GM23338 (cell line): ENCODE results near the gene FOXP1. TPM values are rescaled to one million over a fixed set of nuclear protein-coding genes. Genes with fewer than 3 reads are reported as not detected.

Experiments used
- ATAC-seq: fragments of 200-7000 bp; cut with Tn5 transposase; 3 replicates; pipeline ENCODE4 v1.9.1; 2020
- DNase-seq: peaks from one replicate; pipeline ENCODE4 v3.0.0-alpha.2; 2015; ENCODE audit warnings: low spot score
- H2AFZ ChIP-seq: fragments of 200-600 bp; sonication (generic); 2 replicates; pipeline ENCODE4 v1.8.0; 2016; ENCODE audit warnings: antibody characterized with exemption, mild to moderate bottlenecking, moderate library complexity
- H3F3A ChIP-seq: fragments of 200-600 bp; sonication (generic); replicated peaks from 2 replicates; pipeline ENCODE4 v1.8.0; 2017; ENCODE audit warnings: antibody characterized with exemption, mixed run types, low read depth
- H3K27ac ChIP-seq: fragments of 200-600 bp; sonication (generic); 2 replicates; pipeline ENCODE4 v1.6.1; 2016; ENCODE audit warnings: low read depth
- H3K27me3 ChIP-seq: fragments of 200-600 bp; sonication (generic); 2 replicates; pipeline ENCODE4 v1.8.0; 2016; ENCODE audit warnings: mild to moderate bottlenecking, mixed run types, moderate library complexity; ENCODE audit not compliant: insufficient read depth
- H3K36me3 ChIP-seq: fragments of 200-600 bp; sonication (generic); 2 replicates; pipeline ENCODE4 v1.8.0; 2016; ENCODE audit warnings: mild to moderate bottlenecking; ENCODE audit not compliant: insufficient read depth
- H3K4me1 ChIP-seq: fragments of 200-600 bp; sonication (generic); 2 replicates; pipeline ENCODE4 v1.8.0; 2016; ENCODE audit warnings: mild to moderate bottlenecking, moderate library complexity; ENCODE audit not compliant: insufficient read depth
- H3K4me2 ChIP-seq: fragments of 200-600 bp; sonication (generic); 2 replicates; pipeline ENCODE4 v1.7.1; 2017; ENCODE audit warnings: mixed run types
- H3K4me3 ChIP-seq: fragments of 200-600 bp; sonication (generic); 2 replicates; pipeline ENCODE4 v1.6.1; 2016; ENCODE audit warnings: mixed run types
- H3K79me2 ChIP-seq: fragments of 200-600 bp; sonication (generic); replicated peaks from 2 replicates; pipeline ENCODE4 v1.8.0; 2017; ENCODE audit warnings: mild to moderate bottlenecking; ENCODE audit not compliant: insufficient read depth
- H3K9me2 ChIP-seq: fragments of 200-600 bp; sonication (generic); 2 replicates; pipeline ENCODE4 v1.8.0; 2017; ENCODE audit not compliant: insufficient read depth
- H4K20me1 ChIP-seq: fragments of 200-600 bp; sonication (generic); replicated peaks from 2 replicates; pipeline ENCODE4 v1.8.0; 2017; ENCODE audit warnings: mild to moderate bottlenecking; ENCODE audit not compliant: insufficient read depth
- H3K27ac Mint-ChIP-seq: 2 replicates; pipeline ENCODE4 v1.8.0; 2020; ENCODE audit warnings: inconsistent platforms, mild to moderate bottlenecking, moderate library complexity, mixed read lengths
- H3K27me3 Mint-ChIP-seq: 3 replicates; pipeline ENCODE4 v1.8.0; 2022; ENCODE audit warnings: low read depth, mild to moderate bottlenecking, moderate library complexity, mixed read lengths, inconsistent platforms; ENCODE audit not compliant: insufficient read depth, poor library complexity
- H3K36me3 Mint-ChIP-seq: 3 replicates; pipeline ENCODE4 v1.8.0; 2021; ENCODE audit warnings: low read depth, mild to moderate bottlenecking, inconsistent platforms, moderate library complexity, mixed read lengths
- H3K4me1 Mint-ChIP-seq: 3 replicates; pipeline ENCODE4 v1.8.0; 2020; ENCODE audit warnings: mild to moderate bottlenecking, inconsistent platforms, mixed read lengths
- H3K4me3 Mint-ChIP-seq: 3 replicates; pipeline ENCODE4 v1.8.0; 2021; ENCODE audit warnings: moderate library complexity, mild to moderate bottlenecking, inconsistent platforms, mixed read lengths
- H3K9me3 Mint-ChIP-seq: 3 replicates; pipeline ENCODE4 v1.8.0; 2020; ENCODE audit warnings: moderate library complexity, mild to moderate bottlenecking, inconsistent platforms, mixed read lengths
- CREB1 ChIP-seq: fragments of 250-450 bp; sonication (Bioruptor Pico); IDR thresholded peaks from 2 replicates; pipeline ENCODE4 v1.5.0; 2020; ENCODE audit warnings: low read depth, mild to moderate bottlenecking, moderate library complexity
- JUNB ChIP-seq: IDR thresholded peaks from one replicate; pipeline ENCODE4 v1.6.1; 2016; ENCODE audit warnings: antibody characterized with exemption; ENCODE audit not compliant: unreplicated experiment
- STAT1 ChIP-seq: IDR thresholded peaks from one replicate; pipeline ENCODE4 v1.6.1; 2016; ENCODE audit warnings: antibody characterized with exemption; ENCODE audit not compliant: unreplicated experiment
- ZNF114 ChIP-seq: fragments of 250-450 bp; sonication (Bioruptor Pico); IDR thresholded peaks from 2 replicates; pipeline ENCODE4 v1.5.0; 2020; ENCODE audit warnings: mild to moderate bottlenecking, moderate library complexity
- ZNF331 ChIP-seq: fragments of 250-450 bp; sonication (Bioruptor Pico); IDR thresholded peaks from 2 replicates; pipeline ENCODE4 v1.5.0; 2020; ENCODE audit warnings: low read depth, mild to moderate bottlenecking, moderate library complexity
- polyA plus RNA-seq: library from polyadenylated mRNA; unstranded; fragments of >200 nt; fragmentation: Nextera tagmentation; extraction: Ambion mirVana; gene quantifications from 2 replicates; pipeline ENCODE4 v1.2.1, GENCODE V29; 2016
- total RNA-seq: library from RNA; depleted of rRNA; stranded (reverse); fragments of >200 nt; shearing (Covaris generic); gene quantifications from 2 replicates; pipeline ENCODE4 v1.2.3, GENCODE V29; 2014
- TF ChIP-seq, protein P1 (sequence below): IDR thresholded peaks from 2 replicates; pipeline ENCODE4 v1.6.1; 2016; ENCODE audit warnings: antibody characterized with exemption
- TF ChIP-seq, protein P2 (sequence below): IDR thresholded peaks from one replicate; pipeline ENCODE4 v1.6.1; 2018; ENCODE audit warnings: antibody characterized with exemption; ENCODE audit not compliant: unreplicated experiment
- TF ChIP-seq, protein P3 (sequence below), 2 experiments: fragments of 200-600 bp in 1 of 2; sonication (generic) in 1 of 2; conservative IDR thresholded peaks; 2 replicates each; pipeline versions ENCODE4 v1.5.1 to v1.6.1; 2016 to 2017; ENCODE audit warnings: antibody characterized with exemption in 2 of 2, low read depth in 2 of 2, mild to moderate bottlenecking in 2 of 2, moderate library complexity in 1 of 2

FOXP1 gene
- total and polyA plus RNA-seq, 2 experiments from 2014 or later: 32.9 to 35.5 TPM

DNA sequence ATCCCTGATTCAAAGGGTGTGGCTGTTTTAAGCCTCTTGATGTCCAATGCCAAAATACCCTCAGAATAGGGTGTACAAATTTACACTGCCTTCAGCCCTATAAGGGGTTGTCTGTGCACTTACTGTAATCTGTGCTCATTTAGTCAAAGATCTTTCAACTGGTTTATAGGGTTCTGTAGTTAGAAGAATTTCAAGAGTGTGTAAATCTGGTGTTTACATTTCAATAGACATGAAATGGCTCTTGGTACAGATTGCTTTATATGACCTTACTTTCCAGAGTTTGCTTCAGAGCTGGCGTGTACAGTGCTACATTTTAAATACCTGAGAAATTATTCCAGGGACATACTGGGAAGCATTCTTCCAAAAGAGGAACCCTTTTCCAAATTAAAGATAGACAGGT, 399.3 kb downstream of the FOXP1 start (continued):
- TF ChIP-seq, protein P1, sequence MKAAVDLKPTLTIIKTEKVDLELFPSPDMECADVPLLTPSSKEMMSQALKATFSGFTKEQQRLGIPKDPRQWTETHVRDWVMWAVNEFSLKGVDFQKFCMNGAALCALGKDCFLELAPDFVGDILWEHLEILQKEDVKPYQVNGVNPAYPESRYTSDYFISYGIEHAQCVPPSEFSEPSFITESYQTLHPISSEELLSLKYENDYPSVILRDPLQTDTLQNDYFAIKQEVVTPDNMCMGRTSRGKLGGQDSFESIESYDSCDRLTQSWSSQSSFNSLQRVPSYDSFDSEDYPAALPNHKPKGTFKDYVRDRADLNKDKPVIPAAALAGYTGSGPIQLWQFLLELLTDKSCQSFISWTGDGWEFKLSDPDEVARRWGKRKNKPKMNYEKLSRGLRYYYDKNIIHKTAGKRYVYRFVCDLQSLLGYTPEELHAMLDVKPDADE: no peak
- TF ChIP-seq, protein P2, sequence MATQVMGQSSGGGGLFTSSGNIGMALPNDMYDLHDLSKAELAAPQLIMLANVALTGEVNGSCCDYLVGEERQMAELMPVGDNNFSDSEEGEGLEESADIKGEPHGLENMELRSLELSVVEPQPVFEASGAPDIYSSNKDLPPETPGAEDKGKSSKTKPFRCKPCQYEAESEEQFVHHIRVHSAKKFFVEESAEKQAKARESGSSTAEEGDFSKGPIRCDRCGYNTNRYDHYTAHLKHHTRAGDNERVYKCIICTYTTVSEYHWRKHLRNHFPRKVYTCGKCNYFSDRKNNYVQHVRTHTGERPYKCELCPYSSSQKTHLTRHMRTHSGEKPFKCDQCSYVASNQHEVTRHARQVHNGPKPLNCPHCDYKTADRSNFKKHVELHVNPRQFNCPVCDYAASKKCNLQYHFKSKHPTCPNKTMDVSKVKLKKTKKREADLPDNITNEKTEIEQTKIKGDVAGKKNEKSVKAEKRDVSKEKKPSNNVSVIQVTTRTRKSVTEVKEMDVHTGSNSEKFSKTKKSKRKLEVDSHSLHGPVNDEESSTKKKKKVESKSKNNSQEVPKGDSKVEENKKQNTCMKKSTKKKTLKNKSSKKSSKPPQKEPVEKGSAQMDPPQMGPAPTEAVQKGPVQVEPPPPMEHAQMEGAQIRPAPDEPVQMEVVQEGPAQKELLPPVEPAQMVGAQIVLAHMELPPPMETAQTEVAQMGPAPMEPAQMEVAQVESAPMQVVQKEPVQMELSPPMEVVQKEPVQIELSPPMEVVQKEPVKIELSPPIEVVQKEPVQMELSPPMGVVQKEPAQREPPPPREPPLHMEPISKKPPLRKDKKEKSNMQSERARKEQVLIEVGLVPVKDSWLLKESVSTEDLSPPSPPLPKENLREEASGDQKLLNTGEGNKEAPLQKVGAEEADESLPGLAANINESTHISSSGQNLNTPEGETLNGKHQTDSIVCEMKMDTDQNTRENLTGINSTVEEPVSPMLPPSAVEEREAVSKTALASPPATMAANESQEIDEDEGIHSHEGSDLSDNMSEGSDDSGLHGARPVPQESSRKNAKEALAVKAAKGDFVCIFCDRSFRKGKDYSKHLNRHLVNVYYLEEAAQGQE: no peak
- TF ChIP-seq, protein P3, sequence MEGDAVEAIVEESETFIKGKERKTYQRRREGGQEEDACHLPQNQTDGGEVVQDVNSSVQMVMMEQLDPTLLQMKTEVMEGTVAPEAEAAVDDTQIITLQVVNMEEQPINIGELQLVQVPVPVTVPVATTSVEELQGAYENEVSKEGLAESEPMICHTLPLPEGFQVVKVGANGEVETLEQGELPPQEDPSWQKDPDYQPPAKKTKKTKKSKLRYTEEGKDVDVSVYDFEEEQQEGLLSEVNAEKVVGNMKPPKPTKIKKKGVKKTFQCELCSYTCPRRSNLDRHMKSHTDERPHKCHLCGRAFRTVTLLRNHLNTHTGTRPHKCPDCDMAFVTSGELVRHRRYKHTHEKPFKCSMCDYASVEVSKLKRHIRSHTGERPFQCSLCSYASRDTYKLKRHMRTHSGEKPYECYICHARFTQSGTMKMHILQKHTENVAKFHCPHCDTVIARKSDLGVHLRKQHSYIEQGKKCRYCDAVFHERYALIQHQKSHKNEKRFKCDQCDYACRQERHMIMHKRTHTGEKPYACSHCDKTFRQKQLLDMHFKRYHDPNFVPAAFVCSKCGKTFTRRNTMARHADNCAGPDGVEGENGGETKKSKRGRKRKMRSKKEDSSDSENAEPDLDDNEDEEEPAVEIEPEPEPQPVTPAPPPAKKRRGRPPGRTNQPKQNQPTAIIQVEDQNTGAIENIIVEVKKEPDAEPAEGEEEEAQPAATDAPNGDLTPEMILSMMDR (conservative IDR thresholded peaks at IDR 0.05; ENCODE audit: low read depth in 2 of 2): no peak
- TF ChIP-seq ZNF114: no peak
- TF ChIP-seq JUNB: no peak
- no peak for TF ChIP-seq CREB1
- TF ChIP-seq ZNF331 (CRISPR knock-in tag): no peak

DNA sequence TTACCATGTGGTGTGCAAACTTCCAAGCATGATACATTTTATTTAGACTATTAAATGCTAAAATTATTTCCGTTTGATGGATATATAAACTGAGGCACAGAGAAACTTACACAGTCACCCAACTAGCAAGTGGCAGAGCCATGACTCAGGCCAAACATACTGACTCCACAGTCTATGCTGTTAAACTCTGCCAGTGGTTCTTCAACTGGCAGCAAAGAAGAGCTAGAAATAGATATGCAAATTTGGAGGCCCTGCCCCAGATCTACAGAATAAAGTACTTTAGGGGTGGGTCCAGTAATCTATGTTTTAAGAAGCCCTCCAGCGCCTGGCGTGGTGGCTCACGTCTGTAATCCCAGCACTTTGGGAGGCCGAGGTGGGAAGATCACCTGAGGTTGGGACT, 400.0 kb downstream of the FOXP1 start:
- no peak overlapping the region for H3K4me3 Mint-ChIP-seq
- no peaks in the 10 kb centered on the region for H3K27me3 ChIP-seq
- peaks cover 5% of the 10 kb centered on the region; the same call in 2 of the 3 replicates for H3K36me3 Mint-ChIP-seq
- peaks cover 4% of the 10 kb centered on the region; the same call in 1 of the 2 replicates for H3K9me2 ChIP-seq
- H3K4me2 ChIP-seq: no peak overlapping the region
- peaks cover 10% of the 10 kb centered on the region; the same call in 2 of the 3 replicates for H3K4me1 Mint-ChIP-seq
- no peaks in the 10 kb centered on the region for H3F3A ChIP-seq
- H4K20me1 ChIP-seq: no peaks in the 10 kb centered on the region
- H3K4me3 ChIP-seq: no peak overlapping the region
- peaks cover 2% of the 10 kb centered on the region for H3K27me3 Mint-ChIP-seq
- H3K27ac Mint-ChIP-seq: no peak overlapping the region
- H3K79me2 ChIP-seq: no peaks in the 10 kb centered on the region
- H3K4me1 ChIP-seq: no peaks in the 10 kb centered on the region; the same call in 1 of the 2 replicates
- DNase-seq: no peak
- H3K9me3 Mint-ChIP-seq: no peaks in the 10 kb centered on the region
- no peaks in the 10 kb centered on the region for H3K36me3 ChIP-seq
- ATAC-seq: no peak
- no peak overlapping the region for H2AFZ ChIP-seq
- no peak overlapping the region for H3K27ac ChIP-seq
- TF ChIP-seq ZNF331 (CRISPR knock-in tag) (no peak), ZNF114 (no peak), STAT1 (no peak)
- TF ChIP-seq, protein P2: no peak
- TF ChIP-seq, protein P3 (conservative IDR thresholded peaks at IDR 0.05; ENCODE audit: low read depth in 2 of 2): no peak
